Type B pancreatic cell (in vitro differentiated cells): ENCODE results near the gene PRICKLE2. TPM values are rescaled to one million over a fixed set of nuclear protein-coding genes. Genes with fewer than 3 reads are reported as not detected.

ENCODE experiments used
- DNase-seq: peaks from one replicate; pipeline ENCODE4 v3.0.0; 2021; ENCODE audit warnings: mixed read lengths; ENCODE audit not compliant: unreplicated experiment; ENCODE audit errors: extremely low spot score
- H3K27ac Mint-ChIP-seq: 2 replicates; pipeline ENCODE4 v1.8.0; 2021; ENCODE audit warnings: mild to moderate bottlenecking, mixed read lengths
- H3K27me3 Mint-ChIP-seq: 2 replicates; pipeline ENCODE4 v1.8.0; 2021; ENCODE audit warnings: mixed read lengths
- H3K36me3 Mint-ChIP-seq: 2 replicates; pipeline ENCODE4 v1.8.0; 2021; ENCODE audit warnings: mixed read lengths
- H3K4me1 Mint-ChIP-seq: one replicate; pipeline ENCODE4 v1.8.0; 2021; ENCODE audit warnings: mixed read lengths; ENCODE audit not compliant: unreplicated experiment
- H3K4me3 Mint-ChIP-seq: 2 replicates; pipeline ENCODE4 v1.8.0; 2021; ENCODE audit warnings: mild to moderate bottlenecking, mixed read lengths
- H3K9me3 Mint-ChIP-seq: 2 replicates; pipeline ENCODE4 v1.8.0; 2021; ENCODE audit warnings: mixed read lengths
- total RNA-seq: library from RNA; stranded (reverse); gene quantifications from 2 replicates; pipeline ENCODE4 v1.2.1, GENCODE V29; 2021; ENCODE audit warnings: low replicate concordance
- TF ChIP-seq, protein P1 (sequence below): fragments of 200-600 bp; sonication (generic); conservative IDR thresholded peaks from 2 replicates; pipeline ENCODE4 v1.5.0; 2021; ENCODE audit warnings: antibody characterized with exemption, mild to moderate bottlenecking

The PRICKLE2 gene
- total RNA-seq, 1 donor from 2014 or later = 23.6 TPM

GRCh38 chr3:64257100-64257755 lies 32.0 kb upstream of the PRICKLE2 start:
- no peak for DNase-seq
- Mint-ChIP-seq H3K9me3 (peaks cover 10% of the 10 kb centered on the region), H3K36me3 (peaks cover 9% of the 10 kb centered on the region), H3K27me3 (peaks cover 2% of the 10 kb centered on the region), H3K4me3 (no peak overlapping the region), H3K27ac (no peak overlapping the region), H3K4me1 (peaks cover 47% of the 10 kb centered on the region)
- TF ChIP-seq, protein P1, sequence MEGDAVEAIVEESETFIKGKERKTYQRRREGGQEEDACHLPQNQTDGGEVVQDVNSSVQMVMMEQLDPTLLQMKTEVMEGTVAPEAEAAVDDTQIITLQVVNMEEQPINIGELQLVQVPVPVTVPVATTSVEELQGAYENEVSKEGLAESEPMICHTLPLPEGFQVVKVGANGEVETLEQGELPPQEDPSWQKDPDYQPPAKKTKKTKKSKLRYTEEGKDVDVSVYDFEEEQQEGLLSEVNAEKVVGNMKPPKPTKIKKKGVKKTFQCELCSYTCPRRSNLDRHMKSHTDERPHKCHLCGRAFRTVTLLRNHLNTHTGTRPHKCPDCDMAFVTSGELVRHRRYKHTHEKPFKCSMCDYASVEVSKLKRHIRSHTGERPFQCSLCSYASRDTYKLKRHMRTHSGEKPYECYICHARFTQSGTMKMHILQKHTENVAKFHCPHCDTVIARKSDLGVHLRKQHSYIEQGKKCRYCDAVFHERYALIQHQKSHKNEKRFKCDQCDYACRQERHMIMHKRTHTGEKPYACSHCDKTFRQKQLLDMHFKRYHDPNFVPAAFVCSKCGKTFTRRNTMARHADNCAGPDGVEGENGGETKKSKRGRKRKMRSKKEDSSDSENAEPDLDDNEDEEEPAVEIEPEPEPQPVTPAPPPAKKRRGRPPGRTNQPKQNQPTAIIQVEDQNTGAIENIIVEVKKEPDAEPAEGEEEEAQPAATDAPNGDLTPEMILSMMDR = no peak

DNA sequence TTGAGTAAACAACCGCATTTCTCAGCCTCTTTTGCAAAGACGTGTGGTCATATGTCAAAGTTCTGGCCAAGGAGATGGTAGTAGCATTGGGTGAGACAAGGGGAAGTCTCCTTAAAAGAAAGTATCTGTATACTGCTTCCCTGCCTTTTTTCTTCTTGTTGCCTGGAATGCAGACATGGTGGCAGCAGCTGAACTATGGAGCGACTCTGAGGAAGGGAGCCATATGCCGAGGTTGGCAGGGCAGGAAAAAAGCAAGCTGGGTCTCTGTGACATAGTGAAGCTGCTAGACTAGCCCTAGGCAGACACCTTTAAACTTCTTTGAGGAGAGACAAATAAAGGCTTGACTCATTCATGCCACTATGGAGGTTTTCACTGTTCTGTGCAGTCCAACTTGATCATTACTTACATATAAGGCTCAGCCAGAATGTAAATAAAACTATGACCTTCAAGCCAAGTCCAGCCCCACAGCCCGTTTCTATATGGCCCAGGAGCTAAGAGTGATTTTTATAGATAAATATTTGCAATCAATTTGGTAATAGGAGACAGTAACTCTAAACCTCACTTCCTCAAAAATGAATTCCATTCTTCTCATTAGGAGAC lies 30.6 kb upstream of the PRICKLE2 start:
- peaks cover 37% of the 10 kb centered on the region for H3K4me1 Mint-ChIP-seq
- no peak overlapping the region for H3K27ac Mint-ChIP-seq

DNA sequence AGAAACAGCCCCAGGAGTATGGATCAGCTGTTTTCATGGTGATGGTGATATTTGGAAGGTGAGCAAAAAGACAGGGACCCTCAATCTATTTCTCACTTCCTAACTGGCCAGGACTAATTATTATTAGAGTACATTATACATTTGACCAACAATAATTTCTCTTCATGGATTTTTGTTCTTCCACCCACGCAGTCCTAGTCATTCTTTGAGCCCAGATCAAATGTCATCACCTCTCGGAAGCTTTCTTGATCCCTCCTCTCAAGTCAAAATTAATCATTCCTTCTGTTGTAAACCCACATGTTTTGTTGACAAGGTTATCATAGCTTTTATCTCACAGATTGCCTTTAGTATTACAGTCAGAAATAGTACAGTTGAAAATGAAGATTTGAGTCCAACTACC lies 29.2 kb upstream of the PRICKLE2 start:
- DNase-seq = no peak
- peaks cover 8% of the 10 kb centered on the region for H3K36me3 Mint-ChIP-seq
- H3K4me1 Mint-ChIP-seq = peaks cover 28% of the 10 kb centered on the region
- TF ChIP-seq, protein P1 = no peak
- H3K27me3 Mint-ChIP-seq = no peaks in the 10 kb centered on the region
- peaks cover 13% of the 10 kb centered on the region for H3K9me3 Mint-ChIP-seq
- no peak overlapping the region for H3K4me3 Mint-ChIP-seq
- H3K27ac Mint-ChIP-seq = no peak overlapping the region

More for the DNA sequence above, 30.6 kb upstream of the PRICKLE2 start:
- no peak overlapping the region for H3K4me3 Mint-ChIP-seq
- peaks cover 10% of the 10 kb centered on the region for H3K9me3 Mint-ChIP-seq
- H3K27me3 Mint-ChIP-seq = no peaks in the 10 kb centered on the region
- TF ChIP-seq, protein P1 = no peak
- no peak for DNase-seq
- peaks cover 8% of the 10 kb centered on the region for H3K36me3 Mint-ChIP-seq

- peaks cover 20% of the 10 kb centered on the region for H3K9me3 Mint-ChIP-seq
- no peaks in the 10 kb centered on the region for H3K27me3 Mint-ChIP-seq
- peaks cover 8% of the 10 kb centered on the region for H3K36me3 Mint-ChIP-seq
- peaks cover 33% of the 10 kb centered on the region for H3K4me1 Mint-ChIP-seq
- TF ChIP-seq, protein P1 = no peak
- H3K27ac Mint-ChIP-seq = no peak overlapping the region
- H3K4me3 Mint-ChIP-seq = no peak overlapping the region
- DNase-seq = no peak
Measured at GRCh38 chr3:64253689-64254088, 28.4 kb upstream of the PRICKLE2 start.

DNA sequence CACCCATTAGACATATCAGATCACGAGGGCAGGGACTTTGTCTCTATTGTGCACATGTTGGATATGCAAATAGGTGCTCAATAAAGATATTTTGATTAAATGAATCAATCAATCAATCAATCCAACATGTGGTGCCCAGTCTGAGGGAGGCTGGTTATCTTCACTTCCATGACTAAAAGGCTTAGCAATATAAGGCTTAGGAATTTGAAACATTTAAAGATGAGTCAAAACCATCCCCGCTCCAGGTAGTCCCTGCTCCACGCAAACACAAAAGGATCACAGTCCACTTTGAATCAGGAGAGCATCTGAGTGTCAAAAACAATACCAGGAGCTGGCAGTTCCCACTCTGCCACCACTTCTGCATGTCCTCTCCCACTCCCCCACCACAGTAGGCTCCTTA lies 25.8 kb upstream of the PRICKLE2 start:
- H3K36me3 Mint-ChIP-seq = peaks cover 8% of the 10 kb centered on the region
- H3K4me3 Mint-ChIP-seq = no peak overlapping the region
- DNase-seq = no peak
- peaks cover 21% of the 10 kb centered on the region for H3K9me3 Mint-ChIP-seq
- TF ChIP-seq, protein P1 = no peak
- H3K27me3 Mint-ChIP-seq = no peaks in the 10 kb centered on the region
- peaks cover 46% of the 10 kb centered on the region for H3K4me1 Mint-ChIP-seq
- H3K27ac Mint-ChIP-seq = no peak overlapping the region
